HepG2 (cell line): ENCODE data around the gene CDC14A. TPM values are rescaled to one million over a fixed set of nuclear protein-coding genes. Genes with fewer than 3 reads are reported as not detected.

Experiments used
- ATAC-seq: fragments of 200-7000 bp; cut with Tn5 transposase; 3 replicates; pipeline ENCODE4 v1.9.1; 2020; ENCODE audit warnings: mild to moderate bottlenecking, moderate library complexity
- BruUV-seq: library from RNA; stranded (reverse); fragments of 400-500 nt; replicated peaks from 2 replicates; lab custom pipeline; 2021; lab: Mats Ljungman, UMichigan
- CTCF ChIA-PET: fragments of 300-600 bp; formaldehyde crosslinking; extraction: SDS; loops from one replicate; lab custom pipeline; 2021; ENCODE audit warnings: low total read pairs, inconsistent platforms, low intra/inter-chr PET ratio; lab: Yijun Ruan, JAX
- POLR2A ChIA-PET: fragments of 350-600 bp; sonication (Branson Sonifier 250); formaldehyde crosslinking; loops from one replicate; lab custom pipeline; 2020; ENCODE audit warnings: antibody characterized with exemption, inconsistent platforms; lab: Yijun Ruan, JAX
- DNase-seq: peaks from one replicate; pipeline ENCODE4 v3.0.0-alpha.2; 2015; ENCODE audit warnings: low spot score
- FAIRE-seq: peaks from 3 replicates; lab custom pipeline; 2011; peaks lifted over from hg19 to GRCh38; lab: Jason Lieb, UNC
- H2AFZ ChIP-seq: one replicate; pipeline ENCODE4 v1.6.1; 2011; ENCODE audit warnings: low read length, inconsistent platforms
- H3K27ac ChIP-seq: fragments of 300-600 bp; 3 replicates; pipeline ENCODE4 v1.8.0; 2011; ENCODE audit warnings: mixed run types, mild to moderate bottlenecking, mixed read lengths, low read length, inconsistent platforms; ENCODE audit not compliant: insufficient read depth; ENCODE audit errors: extremely low read length
- H3K27me3 ChIP-seq, 2 experiments: fragments of 200-600 bp in 1 of 2; 2 replicates in 1 of 2; 3 replicates in 1 of 2; pipeline versions ENCODE4 v1.6.0 to v1.8.0; 2011; ENCODE audit warnings: low read length in 2 of 2, mild to moderate bottlenecking in 2 of 2, moderate library complexity in 2 of 2, inconsistent platforms in 1 of 2; ENCODE audit not compliant: insufficient read depth in 2 of 2, control insufficient read depth in 1 of 2
- H3K36me3 ChIP-seq, 2 experiments: fragments of 200-600 bp in 1 of 2; replicated peaks in 1 of 2; 2 replicates in 1 of 2; 3 replicates in 1 of 2; pipeline versions ENCODE4 v1.5.1 to v1.8.0; 2011; ENCODE audit warnings: low read length in 2 of 2, inconsistent platforms in 1 of 2; ENCODE audit not compliant: insufficient read depth in 2 of 2, control insufficient read depth in 1 of 2
- H3K4me1 ChIP-seq: 2 replicates; pipeline ENCODE4 v1.5.1; 2012; ENCODE audit warnings: low read length, inconsistent platforms; ENCODE audit not compliant: insufficient read depth
- H3K4me2 ChIP-seq: 2 replicates; pipeline ENCODE4 v1.6.0; 2011; ENCODE audit warnings: low read depth, low read length, inconsistent platforms
- H3K4me3 ChIP-seq, 3 experiments: fragments of 200-600 bp in 1 of 3; sonication (generic), shearing (Covaris generic) in 1 of 3; replicated peaks in 1 of 3; 2 replicates each; pipeline ENCODE4 v1.5.1; 2011 to 2016; ENCODE audit warnings: low read length in 3 of 3, inconsistent platforms in 2 of 3, low read depth in 2 of 3, mild to moderate bottlenecking in 2 of 3, control low read depth in 1 of 3, mixed read lengths in 1 of 3; ENCODE audit not compliant: insufficient read depth in 1 of 3
- H3K79me2 ChIP-seq: one replicate; pipeline ENCODE4 v1.6.1; 2011; ENCODE audit warnings: low read length, inconsistent platforms; ENCODE audit not compliant: insufficient read depth
- H3K9ac ChIP-seq: 2 replicates; pipeline ENCODE4 v1.6.0; 2011; ENCODE audit warnings: mild to moderate bottlenecking, low read depth, low read length, inconsistent platforms; ENCODE audit not compliant: insufficient read depth
- H3K9me3 ChIP-seq: 2 replicates; pipeline ENCODE4 v1.5.1; 2012; ENCODE audit warnings: mild to moderate bottlenecking, low read length
- H4K20me1 ChIP-seq: 2 replicates; pipeline ENCODE4 v1.6.0; 2011; ENCODE audit warnings: inconsistent platforms, mild to moderate bottlenecking, low read length, moderate library complexity; ENCODE audit not compliant: insufficient read depth
- CREM ChIP-seq, 2 experiments: sonication (generic) in 1 of 2; formaldehyde crosslinking in 1 of 2; IDR thresholded peaks; 2 replicates each; pipeline versions ENCODE4 v1.4.0 to v1.6.1; 2016 to 2020; ENCODE audit warnings: antibody characterized with exemption in 1 of 2, mild to moderate bottlenecking in 1 of 2, missing genetic modification reagents in 1 of 2
- DMTF1 ChIP-seq: sonication (generic); formaldehyde crosslinking; IDR thresholded peaks from 2 replicates; pipeline ENCODE4 v1.4.0; 2020; ENCODE audit warnings: mild to moderate bottlenecking, missing genetic modification reagents
- DPF2 ChIP-seq: sonication (generic); formaldehyde crosslinking; IDR thresholded peaks from 2 replicates; pipeline ENCODE4 v1.4.0; 2020; ENCODE audit warnings: mild to moderate bottlenecking, low read depth, missing genetic modification reagents, borderline replicate concordance
- KDM4B ChIP-seq: sonication (generic); formaldehyde crosslinking; IDR thresholded peaks from 2 replicates; pipeline ENCODE4 v1.4.0; 2020; ENCODE audit warnings: missing genetic modification reagents
- MTF2 ChIP-seq: sonication (generic); formaldehyde crosslinking; IDR thresholded peaks from 2 replicates; pipeline ENCODE4 v1.5.0; 2020; ENCODE audit warnings: missing genetic modification reagents, borderline replicate concordance
- NCOR1 ChIP-seq: fragments of 200-600 bp; sonication (generic); IDR thresholded peaks from 2 replicates; pipeline ENCODE4 v1.7.0; 2017; ENCODE audit warnings: antibody characterized with exemption, low read length, borderline replicate concordance
- PCBP1 ChIP-seq: fragments of 200-400 bp; formaldehyde crosslinking; IDR thresholded peaks from 2 replicates; pipeline ENCODE4 v1.6.1; 2017; ENCODE audit warnings: mild to moderate bottlenecking, low read depth, low read length, borderline replicate concordance
- POLR2AphosphoS2 ChIP-seq: IDR thresholded peaks from 2 replicates; pipeline ENCODE4 v1.6.1; 2011; ENCODE audit warnings: low read depth, low read length, improper control_type of control experiment
- RBFOX2 ChIP-seq: fragments of 200-400 bp; formaldehyde crosslinking; IDR thresholded peaks from 2 replicates; pipeline ENCODE4 v1.6.1; 2017; ENCODE audit warnings: low read depth, mild to moderate bottlenecking, low read length
- RNF2 ChIP-seq: fragments of 450-650 bp; conservative IDR thresholded peaks from 2 replicates; pipeline ENCODE4 v1.6.1; 2016; ENCODE audit warnings: low read depth
- RXRB ChIP-seq: IDR thresholded peaks from 2 replicates; pipeline ENCODE4 v1.6.1; 2016; ENCODE audit warnings: borderline replicate concordance, missing genetic modification reagents, missing compliant biosample characterization
- SMAD3 ChIP-seq: sonication (generic); formaldehyde crosslinking; IDR thresholded peaks from 2 replicates; pipeline ENCODE4 v1.4.0; 2020; ENCODE audit warnings: missing genetic modification reagents
- SMARCE1 ChIP-seq: fragments of 450-650 bp; IDR thresholded peaks from 2 replicates; pipeline ENCODE4 v1.6.1; 2017; ENCODE audit warnings: borderline replicate concordance
- TCF7 ChIP-seq: sonication (generic); IDR thresholded peaks from 2 replicates; pipeline ENCODE4 v1.6.1; 2016; ENCODE audit warnings: antibody characterized with exemption, low read depth
- ZNF407 ChIP-seq: sonication (generic); formaldehyde crosslinking; IDR thresholded peaks from one replicate; pipeline ENCODE4 v1.5.1; 2020; ENCODE audit warnings: mild to moderate bottlenecking, missing genetic modification reagents; ENCODE audit errors: not compliant biosample characterization
- ZNF747 ChIP-seq: sonication (generic); formaldehyde crosslinking; IDR thresholded peaks from 2 replicates; pipeline ENCODE4 v1.8.1; 2023; ENCODE audit warnings: missing genetic modification reagents, mild to moderate bottlenecking, borderline replicate concordance
- ZNF792 ChIP-seq: IDR thresholded peaks from 2 replicates; pipeline ENCODE4 v1.6.1; 2016
- WGBS: methylation state at CpG from one replicate; pipeline ENCODE4 v1.1.6; 2017; ENCODE audit warnings: low lambda C conversion rate; 5-methylcytosine and 5-hydroxymethylcytosine counted together
- in situ Hi-C: cut with HindIII; loops from 2 replicates; pipeline ENCODE4 v1.10.0; 2017; ENCODE audit warnings: low pct_unique_long_range_greater_than_20kb; ENCODE audit not compliant: extremely low pct_ligation_motif_present
- intact Hi-C: fragments of 100-400 bp; cut with micrococcal nuclease; formaldehyde crosslinking; loops from one replicate; pipeline ENCODE4 v1.10.0; 2022; ENCODE audit not compliant: unreplicated experiment
- polyA plus RNA-seq, 8 experiments: library from polyadenylated mRNA; depleted of rRNA in 3 of 8; stranded (reverse) in 7 of 8; unstranded in 1 of 8; fragments of >200 nt; fragmentation: Illumina TruSeq in 4 of 8; extraction: Trizol in 4 of 8; gene quantifications; 2 replicates each; pipeline versions ENCODE4 v1.2.1 to v1.2.3, GENCODE V29; 2011 to 2016; ENCODE audit warnings: low read depth in 4 of 8, missing spikeins in 1 of 8, mixed read lengths in 1 of 8; ENCODE audit not compliant: insufficient read depth in 1 of 8
- total RNA-seq, 5 experiments: library from RNA; depleted of rRNA; stranded (reverse); fragments of >200 nt; fragmentation: Illumina TruSeq; extraction: Trizol; gene quantifications; 2 replicates each; pipeline ENCODE4 v1.2.3, GENCODE V29; 2016; ENCODE audit warnings: low read depth in 1 of 5

CDC14A gene
- total and polyA plus RNA-seq, 2 of the 13 experiments (the other 11 are each of a cell fraction or from before 2014, with no cell fraction given), result 2.8 to 4.9 TPM

DNA sequence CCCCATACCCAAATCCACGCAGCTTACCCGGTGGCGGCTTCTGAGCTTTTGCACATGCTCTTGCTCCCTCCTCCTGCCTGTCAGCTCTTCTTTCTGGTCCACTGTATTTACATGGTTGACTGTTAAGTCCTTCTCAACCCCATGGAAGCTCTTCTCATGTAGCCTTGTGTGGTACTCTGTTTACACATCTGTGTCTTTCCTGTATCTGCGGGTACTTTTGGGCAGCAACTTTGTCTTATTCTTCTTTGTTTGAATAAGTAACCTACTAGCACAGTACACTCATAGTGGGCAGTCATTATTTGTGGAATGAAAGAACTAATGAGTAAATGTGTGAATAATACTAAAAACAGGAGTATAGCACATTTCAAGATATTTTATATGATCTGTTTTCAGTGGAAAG lies 97.2 kb downstream of the CDC14A start:
- no peaks in the 10 kb centered on the region for H3K9me3 ChIP-seq
- H3K4me2 ChIP-seq, result no peak overlapping the region
- WGBS, result 97% methylated on average over 4 of the region's 4 CpGs
- H3K79me2 ChIP-seq, result no peaks in the 10 kb centered on the region
- H3K9ac ChIP-seq, result no peak overlapping the region
- no peak overlapping the region for H3K27ac ChIP-seq
- H2AFZ ChIP-seq, result no peak overlapping the region
- in situ Hi-C loops (no loop called here), intact Hi-C loops (no loop called here)
- peaks cover 11% of the 10 kb centered on the region for H3K4me1 ChIP-seq
- H4K20me1 ChIP-seq, result no peaks in the 10 kb centered on the region
- H3K4me3 ChIP-seq, result no peak overlapping the region
- CTCF ChIA-PET, result no interaction called here
- DNase-seq (no peak), FAIRE-seq (no peak), ATAC-seq (no peak)
- TF ChIP-seq RBFOX2, result no peak
- no peak for TF ChIP-seq NCOR1
- TF ChIP-seq KDM4B, result no peak
- TF ChIP-seq RXRB (CRISPR knock-in tag), result no peak
- no peak for TF ChIP-seq PCBP1
- no peak for TF ChIP-seq SMAD3
- no peak for TF ChIP-seq TCF7
- no peak for TF ChIP-seq ZNF747
- TF ChIP-seq MTF2 (CRISPR knock-in tag), result no peak
- TF ChIP-seq DMTF1 (CRISPR knock-in tag), result no peak
- TF ChIP-seq ZNF792 (CRISPR knock-in tag), result no peak
- TF ChIP-seq RNF2, result no peak
- TF ChIP-seq ZNF407 (CRISPR knock-in tag), result no peak
- TF ChIP-seq CREM (IDR thresholded peaks at IDR 0.05), result no peak
- no peak for TF ChIP-seq CREM (CRISPR knock-in tag; IDR thresholded peaks at IDR 0.05)
- no peak for TF ChIP-seq DPF2 (CRISPR knock-in tag)
- TF ChIP-seq POLR2AphosphoS2, result no peak
- TF ChIP-seq SMARCE1, result no peak
- H3K36me3 ChIP-seq, result no peaks in the 10 kb centered on the region
- no TSS peak for BruUV-seq
- POLR2A ChIA-PET, result no interaction called here
- H3K27me3 ChIP-seq, result no peaks in the 10 kb centered on the region
